HG03196 (cell line): ENCODE results near the gene CUL4A.
"Not testable (repeated sequence)": the region's sequence is repeated elsewhere in the genome, so short reads cannot be mapped to it uniquely, and the experiment has no call there.

Experiments
- ATAC-seq: cut with Tn5 transposase; IDR thresholded peaks from one replicate; pipeline ENCODE4 v1.9.1; 2021; ENCODE audit not compliant: unreplicated experiment

CUL4A gene

GRCh38 chr13:113209336-113209758 is at the start of gene CUL4A:
CUL4A (plus strand) TSS chr13:113209613; CDS start chr13:113209628, 15 bp downstream.
- ATAC-seq = peak; percentile 44

DNA sequence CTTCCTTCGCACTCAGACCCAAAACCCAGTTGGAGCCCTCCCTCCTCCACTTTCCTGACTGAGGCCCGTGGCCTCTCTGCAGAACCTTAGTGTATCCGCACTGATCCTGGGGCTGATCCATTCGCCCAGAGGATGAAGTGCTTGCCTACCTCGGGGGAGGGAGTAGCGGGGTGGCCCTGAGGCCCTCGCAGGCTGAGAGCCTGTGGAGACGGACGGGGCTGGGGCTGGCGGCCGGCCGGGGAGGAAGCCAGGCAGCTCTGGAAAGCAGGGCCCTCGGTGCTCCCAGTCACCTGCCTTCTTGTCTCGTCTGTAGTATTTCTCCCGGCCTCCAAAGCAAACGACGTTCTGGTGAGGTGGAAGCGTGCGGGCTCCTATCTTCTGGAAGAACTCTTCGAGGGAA is 49.7 kb upstream of the CUL4A start:
- no peak for ATAC-seq

DNA sequence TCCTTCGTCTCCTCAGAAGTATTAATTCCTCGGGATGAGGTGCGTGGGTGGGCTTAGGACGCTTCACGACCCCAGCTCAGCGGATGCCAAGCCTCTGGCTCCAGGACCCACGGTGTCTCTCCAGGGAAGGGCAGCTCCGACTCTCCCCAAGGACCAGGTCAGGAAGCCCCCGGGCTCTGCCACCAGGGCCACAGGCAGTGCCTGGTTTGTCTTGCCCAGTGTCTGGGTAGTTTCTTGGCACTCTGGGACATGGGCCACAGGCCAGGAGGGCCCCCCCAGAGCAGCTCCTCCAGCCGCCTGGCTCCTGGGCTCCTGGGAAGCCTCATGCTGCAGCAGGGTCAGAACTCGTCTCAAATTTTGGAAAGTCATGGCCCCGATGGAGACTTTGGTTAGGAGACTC is 48.4 kb upstream of the CUL4A start:
- ATAC-seq = no peak

- ATAC-seq = no peak
These were observed 48.0 kb upstream of the CUL4A start for GRCh38 chr13:113161433-113161832.

- ATAC-seq = not testable (repeated sequence)
These were observed 47.4 kb upstream of the CUL4A start for GRCh38 chr13:113161975-113162374.

GRCh38 chr13:113162783-113163685 is 46.4 kb upstream of the CUL4A start:
- no peak for ATAC-seq

DNA sequence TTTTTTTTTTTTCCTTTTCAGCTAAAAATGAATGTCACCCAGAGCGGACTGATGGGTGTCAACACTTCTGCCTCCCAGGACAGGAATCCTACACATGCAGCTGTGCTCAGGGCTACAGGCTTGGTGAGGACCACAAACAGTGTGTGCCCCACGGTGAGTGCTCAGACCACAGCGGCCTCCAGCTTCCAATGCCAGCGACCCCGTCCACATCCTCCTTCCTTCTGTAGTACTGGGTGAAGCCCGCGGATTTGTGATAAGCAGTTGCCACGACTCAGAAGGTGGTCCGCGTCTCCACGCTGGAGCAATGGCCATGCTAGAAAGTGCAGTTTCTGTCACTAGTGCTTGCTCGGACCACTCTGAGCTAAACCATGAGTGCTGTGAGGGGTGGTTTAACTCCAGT is 44.9 kb upstream of the CUL4A start:
- ATAC-seq = no peak

DNA sequence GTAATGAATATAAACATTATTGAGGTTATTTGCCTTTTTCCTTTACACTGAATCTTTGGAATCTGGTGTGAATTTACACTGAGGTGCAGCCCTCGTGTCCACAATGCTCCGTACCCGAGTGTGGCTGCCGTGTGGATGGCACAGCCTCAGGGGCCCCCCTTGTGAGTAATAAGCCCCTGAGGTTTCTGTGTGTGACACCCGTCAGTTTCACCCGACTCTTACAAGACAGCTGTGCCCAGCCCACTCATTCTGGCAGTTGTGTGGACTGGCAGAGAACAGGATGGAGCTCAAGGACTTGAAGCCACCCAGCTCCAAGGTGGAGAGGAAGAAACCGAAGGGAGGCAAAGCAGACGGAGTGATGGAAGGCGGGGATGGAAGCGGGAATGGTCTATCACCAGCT is 43.1 kb upstream of the CUL4A start:
- ATAC-seq = no peak

- ATAC-seq = no peak
These were observed 42.7 kb upstream of the CUL4A start for GRCh38 chr13:113166681-113167080.

DNA sequence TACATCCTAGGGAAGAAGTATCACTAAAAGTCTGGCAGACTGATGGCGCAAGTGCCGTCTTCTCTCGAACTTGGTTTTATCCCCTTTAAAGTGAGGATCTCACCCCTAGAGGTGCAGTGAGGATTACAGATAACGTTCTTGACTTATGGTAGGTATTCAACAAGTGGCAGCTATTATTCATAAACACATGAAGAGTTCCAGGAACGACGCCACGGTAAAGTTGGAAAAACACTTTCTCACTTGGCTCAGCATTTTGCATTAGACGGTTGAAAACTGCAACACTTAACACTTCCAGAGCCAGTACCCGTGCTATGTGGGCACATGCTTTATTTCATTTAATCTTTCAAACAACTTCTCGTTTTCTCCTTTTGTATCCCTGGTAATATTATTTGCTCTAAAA is 42.3 kb upstream of the CUL4A start:
- no peak for ATAC-seq

GRCh38 chr13:113167575-113167974 is 41.8 kb upstream of the CUL4A start:
- no peak for ATAC-seq

- no peak for ATAC-seq
These were observed 41.2 kb upstream of the CUL4A start for GRCh38 chr13:113168211-113168610.

DNA sequence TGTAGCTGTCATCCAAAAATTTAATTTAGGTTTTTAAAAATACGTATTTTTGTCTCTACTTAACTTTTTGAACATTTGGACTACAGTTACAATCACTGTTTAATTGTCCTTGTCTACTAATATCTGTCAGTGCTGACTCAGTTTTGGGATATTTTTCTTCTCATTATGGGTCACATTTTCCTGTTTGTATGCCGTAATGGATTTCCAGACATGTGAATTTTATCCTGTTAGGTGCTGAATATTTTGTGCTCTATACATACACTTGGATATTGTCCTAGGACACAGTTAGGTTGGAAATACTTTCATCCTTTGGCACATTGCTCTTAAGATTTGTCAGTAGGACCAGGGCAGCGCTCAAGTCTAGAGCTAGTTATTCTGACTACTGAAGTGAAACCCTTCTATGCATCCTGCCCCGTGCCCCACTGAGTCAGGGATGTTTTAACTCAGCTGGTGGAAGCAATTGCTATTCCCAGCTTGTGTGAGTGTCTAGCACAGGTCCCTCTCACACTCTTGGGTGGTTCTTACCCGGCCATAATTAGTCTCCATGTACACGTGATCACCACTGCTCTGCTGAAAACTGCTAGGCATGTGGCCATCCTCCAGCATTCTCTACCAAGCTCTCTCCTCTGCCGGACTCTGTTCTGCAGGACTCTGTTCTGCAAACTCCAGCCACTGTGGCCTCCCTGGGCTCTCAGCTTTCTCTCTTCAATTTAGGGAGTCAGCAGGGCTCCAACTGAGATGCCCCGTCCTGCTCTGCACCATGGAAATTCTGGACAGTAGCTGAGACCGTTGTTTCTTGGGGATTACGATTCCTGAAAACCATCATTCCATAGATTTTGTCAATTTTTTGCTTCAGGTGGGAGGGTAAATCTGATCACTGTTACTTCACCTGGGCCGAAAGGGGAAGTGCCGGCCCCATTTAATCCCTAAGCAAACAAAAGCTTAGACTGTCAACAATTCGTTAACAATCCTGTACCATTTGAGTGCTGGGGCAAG is 39.8 kb upstream of the CUL4A start:
- no peak for ATAC-seq

DNA sequence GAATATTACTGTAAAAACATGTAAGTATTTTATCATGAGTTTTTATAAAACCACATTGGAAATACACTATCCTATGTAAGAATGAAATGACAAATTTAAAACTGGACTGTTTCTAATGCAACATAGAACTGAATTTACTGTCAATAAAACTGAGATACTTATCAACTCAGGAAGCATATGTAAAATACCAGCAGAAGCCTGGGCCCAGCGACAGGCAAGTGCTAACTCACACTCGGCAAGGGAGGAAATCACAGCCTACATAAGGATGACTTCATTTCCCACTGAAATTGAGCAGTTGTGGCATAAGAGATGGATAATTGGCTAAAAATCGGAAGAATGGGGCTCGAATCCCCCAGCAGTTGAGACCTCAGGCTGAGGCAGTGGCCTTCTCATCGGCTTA is 38.9 kb upstream of the CUL4A start:
- ATAC-seq = no peak

GRCh38 chr13:113171250-113172125 is 37.9 kb upstream of the CUL4A start:
- ATAC-seq = no peak

DNA sequence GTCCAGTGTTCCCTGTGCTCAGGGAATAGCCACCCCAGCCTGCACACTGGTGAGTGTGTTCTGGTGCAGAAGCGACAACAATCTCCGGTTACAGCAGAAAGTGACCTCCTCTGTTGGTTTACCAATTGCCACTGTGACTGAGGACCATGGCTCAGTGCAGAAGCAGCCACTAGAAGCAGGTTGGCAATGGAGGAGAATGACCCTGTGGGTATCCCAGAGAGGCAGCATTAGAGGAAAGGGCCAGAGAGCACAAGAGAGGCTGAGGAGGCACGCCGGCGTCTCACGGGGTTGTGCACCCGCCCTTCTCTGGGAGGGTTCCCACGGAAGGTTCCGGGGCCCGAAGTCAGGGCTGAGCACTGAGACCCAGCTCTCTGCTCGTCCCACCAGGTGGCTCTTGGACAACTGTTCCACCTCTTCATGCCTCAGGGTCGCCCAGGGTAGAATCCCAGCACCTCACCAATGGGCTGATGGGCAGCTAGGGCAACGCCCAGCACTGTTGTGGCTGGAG is 36.9 kb upstream of the CUL4A start:
- ATAC-seq = no peak

- ATAC-seq = no peak
These were observed 33.1 kb upstream of the CUL4A start for GRCh38 chr13:113176280-113176679.

DNA sequence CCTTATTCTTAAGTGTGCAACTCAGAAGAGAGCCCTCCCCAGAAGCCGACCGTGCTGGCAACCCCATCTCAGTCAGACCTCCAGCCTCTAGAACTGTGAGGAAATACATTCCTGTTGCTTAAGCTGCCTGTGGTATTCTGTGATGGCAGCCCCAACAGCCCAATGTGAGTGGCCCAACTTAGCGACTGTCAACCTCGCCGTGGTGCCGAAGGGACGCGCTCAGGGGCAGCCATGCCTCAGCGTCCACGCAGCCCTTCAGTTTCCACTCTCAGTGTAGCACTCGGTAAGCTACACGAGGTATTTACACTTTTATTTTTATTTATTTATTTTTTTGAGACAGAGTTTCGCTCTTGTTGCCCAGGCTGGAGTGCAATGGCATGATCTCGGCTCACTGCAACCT is 32.6 kb upstream of the CUL4A start:
- ATAC-seq = no peak

GRCh38 chr13:113178070-113178895 is 31.1 kb upstream of the CUL4A start:
- ATAC-seq = no peak

GRCh38 chr13:113178896-113179167 is 30.6 kb upstream of the CUL4A start:
- ATAC-seq = no peak
